Activated naive CD8-positive, alpha-beta T cell treated with anti-CD3 and anti-CD28 coated beads, Interleukin-2, amount 10 ng/mL, durations not matched to agents 7 days and 5 days (primary cell): ENCODE measurements around the gene SPATA25. TPM values are rescaled to one million over a fixed set of nuclear protein-coding genes. Genes with fewer than 3 reads are reported as not detected.

ENCODE experiments used
- ATAC-seq: fragments of 150-1000 bp; cut with Tn5 transposase; one replicate; pipeline ENCODE4 v1.10.0; 2021; ENCODE audit warnings: low read depth, moderate library complexity
- POLR2A ChIA-PET: fragments of 350-600 bp; sonication (Branson Sonifier 250); formaldehyde crosslinking; loops from one replicate; lab custom pipeline; 2021; ENCODE audit warnings: antibody characterized with exemption; lab: Charles Lee
- DNase-seq: peaks from one replicate; pipeline ENCODE4 v3.0.0; 2021
- H3K27ac Mint-ChIP-seq: one replicate; pipeline ENCODE4 v1.8.0; 2022; ENCODE audit warnings: mild to moderate bottlenecking, mixed read lengths
- H3K27me3 Mint-ChIP-seq: one replicate; pipeline ENCODE4 v1.8.0; 2022; ENCODE audit warnings: mild to moderate bottlenecking, moderate library complexity, mixed read lengths
- H3K36me3 Mint-ChIP-seq: one replicate; pipeline ENCODE4 v1.8.0; 2021; ENCODE audit warnings: mild to moderate bottlenecking, mixed read lengths
- H3K4me1 Mint-ChIP-seq: one replicate; pipeline ENCODE4 v1.8.0; 2021; ENCODE audit warnings: mixed read lengths
- H3K4me3 Mint-ChIP-seq: one replicate; pipeline ENCODE4 v1.8.0; 2022; ENCODE audit warnings: mild to moderate bottlenecking, moderate library complexity, mixed read lengths
- H3K9me3 Mint-ChIP-seq: one replicate; pipeline ENCODE4 v1.8.0; 2021; ENCODE audit warnings: mixed read lengths
- total RNA-seq, 2 experiments: library from RNA; stranded (reverse); gene quantifications; one replicate each; pipeline ENCODE4 v1.2.3, GENCODE V29; 2021

SPATA25 gene
- total RNA-seq, 2 experiments from 2014 or later, result 1.7 to 2.0 TPM

- no peak for ATAC-seq
- H3K9me3 Mint-ChIP-seq, result no peaks in the 10 kb centered on the region
- H3K4me3 Mint-ChIP-seq, result no peak overlapping the region
- no peak for DNase-seq
- H3K4me1 Mint-ChIP-seq, result no peaks in the 10 kb centered on the region
- H3K27me3 Mint-ChIP-seq, result peaks cover 33% of the 10 kb centered on the region
- H3K27ac Mint-ChIP-seq, result no peak overlapping the region
- H3K36me3 Mint-ChIP-seq, result no peaks in the 10 kb centered on the region
- POLR2A ChIA-PET, result interaction anchor here (1.2 kb wide), 1 partner anchor 12 kb away, joined by 3 read pairs; no protein-coding TSS in a partner anchor
These were observed 34.1 kb upstream of the SPATA25 start for GRCh38 chr20:45921337-45922189.

- Mint-ChIP-seq H3K9me3 (no peaks in the 10 kb centered on the region), H3K4me1 (no peaks in the 10 kb centered on the region), H3K27ac (no peak overlapping the region), H3K27me3 (peaks cover 33% of the 10 kb centered on the region), H3K36me3 (no peaks in the 10 kb centered on the region), H3K4me3 (no peak overlapping the region)
- POLR2A ChIA-PET, result interaction anchor here (1.2 to 1.3 kb wide), 2 partner anchors 13 to 15 kb away, joined by 3 read pairs; no protein-coding TSS in a partner anchor
- ATAC-seq (no peak), DNase-seq (no peak)
These were observed 33.3 kb upstream of the SPATA25 start for GRCh38 chr20:45920462-45921336.

- no peak for ATAC-seq
- Mint-ChIP-seq H3K9me3 (no peaks in the 10 kb centered on the region), H3K27ac (no peak overlapping the region), H3K36me3 (no peaks in the 10 kb centered on the region), H3K27me3 (peaks cover 27% of the 10 kb centered on the region), H3K4me1 (no peaks in the 10 kb centered on the region), H3K4me3 (no peak overlapping the region)
- no peak for DNase-seq
- POLR2A ChIA-PET, result interaction anchor here (1.3 kb wide), 1 partner anchor 16 kb away, joined by 3 read pairs; no protein-coding TSS in a partner anchor
These were observed 32.3 kb upstream of the SPATA25 start for GRCh38 chr20:45919542-45920399.

GRCh38 chr20:45918779-45919537 is 31.5 kb upstream of the SPATA25 start:
- DNase-seq (no peak), ATAC-seq (no peak)
- Mint-ChIP-seq H3K27me3 (peaks cover 27% of the 10 kb centered on the region), H3K27ac (no peak overlapping the region), H3K4me1 (peaks cover 3% of the 10 kb centered on the region), H3K36me3 (no peaks in the 10 kb centered on the region), H3K4me3 (no peak overlapping the region), H3K9me3 (no peaks in the 10 kb centered on the region)
- POLR2A ChIA-PET, result interaction anchor here (0.6 to 1.3 kb wide), 2 partner anchors 16 to 89 kb away, joined by 3 read pairs; no protein-coding TSS in a partner anchor

GRCh38 chr20:45918182-45918737 is 30.8 kb upstream of the SPATA25 start:
- Mint-ChIP-seq H3K27ac (no peak overlapping the region), H3K9me3 (no peaks in the 10 kb centered on the region), H3K4me3 (no peak overlapping the region), H3K36me3 (no peaks in the 10 kb centered on the region), H3K4me1 (peaks cover 3% of the 10 kb centered on the region), H3K27me3 (peaks cover 27% of the 10 kb centered on the region)
- POLR2A ChIA-PET, result interaction anchor here (0.6 kb wide), 1 partner anchor 88 kb away, joined by 3 read pairs; no protein-coding TSS in a partner anchor
- no peak for ATAC-seq
- no peak for DNase-seq

GRCh38 chr20:45917790-45918141 is 30.3 kb upstream of the SPATA25 start:
- no peak overlapping the region for H3K27ac Mint-ChIP-seq
- H3K9me3 Mint-ChIP-seq, result no peaks in the 10 kb centered on the region
- ATAC-seq (no peak), DNase-seq (no peak)
- peaks cover 25% of the 10 kb centered on the region for H3K27me3 Mint-ChIP-seq
- H3K36me3 Mint-ChIP-seq, result no peaks in the 10 kb centered on the region
- H3K4me3 Mint-ChIP-seq, result no peak overlapping the region
- POLR2A ChIA-PET, result no interaction called here
- peaks cover 3% of the 10 kb centered on the region for H3K4me1 Mint-ChIP-seq

- Mint-ChIP-seq H3K9me3 (no peaks in the 10 kb centered on the region), H3K4me3 (no peak overlapping the region), H3K27me3 (peaks cover 12% of the 10 kb centered on the region), H3K4me1 (peaks cover 14% of the 10 kb centered on the region), H3K36me3 (no peaks in the 10 kb centered on the region), H3K27ac (no peak overlapping the region)
- DNase-seq (no peak), ATAC-seq (no peak)
- POLR2A ChIA-PET, result interaction anchor here (1.0 kb wide), 1 partner anchor 21 kb away, joined by 3 read pairs; the partner anchor contains the start of gene PCIF1
These were observed 25.7 kb upstream of the SPATA25 start for GRCh38 chr20:45913116-45913515.

GRCh38 chr20:45912344-45912682 is 24.9 kb upstream of the SPATA25 start:
- Mint-ChIP-seq H3K9me3 (no peaks in the 10 kb centered on the region), H3K27me3 (peaks cover 12% of the 10 kb centered on the region), H3K4me3 (peak overlapping the region; percentile 39), H3K36me3 (no peaks in the 10 kb centered on the region), H3K27ac (no peak overlapping the region), H3K4me1 (peaks cover 14% of the 10 kb centered on the region)
- ATAC-seq, result no peak
- POLR2A ChIA-PET, result interaction anchor here (0.5 to 0.6 kb wide), 2 partner anchors 22 to 28 kb away, joined by 3 to 5 read pairs; partner anchors contain the start of gene PCIF1
- DNase-seq, result no peak

- no peak for ATAC-seq
These were observed 24.3 kb upstream of the SPATA25 start, which contains the start of gene PLTP for GRCh38 chr20:45911486-45912343. PLTP (minus strand) TSS chr20:45912155; CDS start chr20:45911452, 703 bp downstream.

GRCh38 chr20:45910670-45911485 is 23.5 kb upstream of the SPATA25 start:
- Mint-ChIP-seq H3K4me1 (peaks cover 14% of the 10 kb centered on the region), H3K27me3 (peaks cover 9% of the 10 kb centered on the region)
- POLR2A ChIA-PET, result interaction anchor here (0.7 to 1.5 kb wide), 8 partner anchors 19 to 119 kb away, joined by 3 to 18 read pairs (median 4); partner anchors contain the start of genes CTSA, DNTTIP1, NEURL2 and PCIF1

More at GRCh38 chr20:45911486-45912343, 24.3 kb upstream of the SPATA25 start, which contains the start of gene PLTP:
- Mint-ChIP-seq H3K27ac (peak within 1 kb of the TSS; percentile 73), H3K4me1 (peaks cover 14% of the 10 kb centered on the region), H3K4me3 (peak within 1 kb of the TSS; percentile 72), H3K9me3 (no peaks in the 10 kb centered on the region), H3K36me3 (no peaks in the 10 kb centered on the region), H3K27me3 (peaks cover 9% of the 10 kb centered on the region)
- POLR2A ChIA-PET, result interaction anchor here (0.5 to 1.5 kb wide), 7 partner anchors 23 to 120 kb away, joined by 3 to 18 read pairs (median 4); partner anchors contain the start of genes DNTTIP1, PCIF1, UBE2C and WFDC3
- peak; percentile 62 for DNase-seq

More at GRCh38 chr20:45910670-45911485, 23.5 kb upstream of the SPATA25 start:
- DNase-seq (peak; percentile 97), ATAC-seq (peak; percentile 93)
- Mint-ChIP-seq H3K4me3 (peak overlapping the region; percentile 72), H3K27ac (peak overlapping the region; percentile 82), H3K36me3 (no peaks in the 10 kb centered on the region), H3K9me3 (no peaks in the 10 kb centered on the region)
